BE2C (cell line): ENCODE results near the gene CHIT1.

ENCODE experiments used
- DNase-seq: peaks from one replicate; pipeline ENCODE4 v3.0.0-alpha.2; 2020
- H3K27me3 ChIP-seq: fragments of 250-450 bp; sonication (Bioruptor Pico); 2 replicates; pipeline ENCODE4 v1.5.1; 2020; ENCODE audit warnings: mild to moderate bottlenecking
- H3K36me3 ChIP-seq: fragments of 250-450 bp; sonication (Bioruptor Pico); 2 replicates; pipeline ENCODE4 v1.5.1; 2020; ENCODE audit warnings: mild to moderate bottlenecking
- H3K4me1 ChIP-seq: fragments of 250-450 bp; sonication (Bioruptor Pico); 2 replicates; pipeline ENCODE4 v1.5.1; 2020
- H3K4me3 ChIP-seq: 2 replicates; pipeline ENCODE4 v1.5.1; 2011; ENCODE audit warnings: low read depth, low read length
- H3K9me3 ChIP-seq: fragments of 250-450 bp; sonication (Bioruptor Pico); 2 replicates; pipeline ENCODE4 v1.5.1; 2020
- CTCF ChIP-seq: IDR thresholded peaks from 2 replicates; pipeline ENCODE4 v1.5.1; 2012; ENCODE audit warnings: mild to moderate bottlenecking, low read depth, low read length

CHIT1 gene

GRCh38 chr1:203201516-203202205 is 27.8 kb downstream of the CHIT1 start:
- Histone ChIP-seq H3K4me1 (no peaks in the 10 kb centered on the region), H3K27me3 (no peaks in the 10 kb centered on the region), H3K4me3 (no peak overlapping the region), H3K9me3 (no peaks in the 10 kb centered on the region), H3K36me3 (no peaks in the 10 kb centered on the region)
- DNase-seq, result no peak
- no peak for TF ChIP-seq CTCF

GRCh38 chr1:203200916-203201315 is 28.6 kb downstream of the CHIT1 start:
- no peak for TF ChIP-seq CTCF
- Histone ChIP-seq H3K9me3 (no peaks in the 10 kb centered on the region), H3K36me3 (no peaks in the 10 kb centered on the region), H3K27me3 (no peaks in the 10 kb centered on the region), H3K4me1 (no peaks in the 10 kb centered on the region), H3K4me3 (no peak overlapping the region)
- no peak for DNase-seq

GRCh38 chr1:203199816-203200571 is 29.5 kb downstream of the CHIT1 start:
- Histone ChIP-seq H3K4me1 (no peaks in the 10 kb centered on the region), H3K36me3 (no peaks in the 10 kb centered on the region), H3K27me3 (no peaks in the 10 kb centered on the region), H3K4me3 (no peak overlapping the region), H3K9me3 (no peaks in the 10 kb centered on the region)
- TF ChIP-seq CTCF, result no peak
- no peak for DNase-seq

GRCh38 chr1:203199481-203199815 is 30.0 kb downstream of the CHIT1 start:
- TF ChIP-seq CTCF, result no peak
- no peaks in the 10 kb centered on the region for H3K9me3 ChIP-seq
- H3K36me3 ChIP-seq, result no peaks in the 10 kb centered on the region
- H3K4me3 ChIP-seq, result no peak overlapping the region
- H3K4me1 ChIP-seq, result no peaks in the 10 kb centered on the region
- DNase-seq, result no peak
- no peaks in the 10 kb centered on the region for H3K27me3 ChIP-seq

GRCh38 chr1:203199002-203199401 is 30.5 kb downstream of the CHIT1 start:
- no peaks in the 10 kb centered on the region for H3K36me3 ChIP-seq
- no peaks in the 10 kb centered on the region for H3K9me3 ChIP-seq
- no peak overlapping the region for H3K4me3 ChIP-seq
- DNase-seq, result no peak
- no peak for TF ChIP-seq CTCF
- no peaks in the 10 kb centered on the region for H3K4me1 ChIP-seq
- no peaks in the 10 kb centered on the region for H3K27me3 ChIP-seq

GRCh38 chr1:203197625-203198024 is 31.8 kb downstream of the CHIT1 start:
- Histone ChIP-seq H3K9me3 (no peaks in the 10 kb centered on the region), H3K4me3 (no peak overlapping the region), H3K27me3 (no peaks in the 10 kb centered on the region), H3K36me3 (no peaks in the 10 kb centered on the region), H3K4me1 (no peaks in the 10 kb centered on the region)
- no peak for TF ChIP-seq CTCF
- DNase-seq, result no peak
